Peyer's patch (tissue), 4 donors: ENCODE measurements around the gene TOX2. TPM values are rescaled to one million over a fixed set of nuclear protein-coding genes. Genes with fewer than 3 reads are reported as not detected.
A peak's percentile ranks its signal among the peaks of the same experiment; 100 is the strongest.

Experiments
- DNase-seq, 3 donors: peaks; one replicate each; pipeline ENCODE4 v3.0.0-alpha.2; 2017 to 2019
- H3K27ac ChIP-seq, 4 donors: fragments of 200-600 bp; sonication (generic); one replicate each; pipeline ENCODE4 v1.5.1; 2016 to 2019
- H3K27me3 ChIP-seq, 2 donors: fragments of 200-600 bp; sonication (generic); one replicate each; pipeline ENCODE4 v1.5.1; 2019
- H3K36me3 ChIP-seq, 3 donors: fragments of 200-600 bp; sonication (generic); one replicate each; pipeline ENCODE4 v1.5.1; 2016 to 2019
- H3K4me1 ChIP-seq, 4 donors: fragments of 200-600 bp; sonication (generic); one replicate each; pipeline ENCODE4 v1.5.1; 2016 to 2019
- H3K4me3 ChIP-seq, 4 donors: fragments of 200-600 bp; sonication (generic); 1 replicate in 3 of 4; 2 replicates in 1 of 4; pipeline ENCODE4 v1.5.1; 2016 to 2019; ENCODE audit warnings: mild to moderate bottlenecking in 1 of 4
- H3K9me3 ChIP-seq, 4 donors: fragments of 200-600 bp; sonication (generic); one replicate each; pipeline ENCODE4 v1.5.1; 2016 to 2019; ENCODE audit warnings: mild to moderate bottlenecking in 1 of 4
- CTCF ChIP-seq, 6 experiments: fragments of 450-650 bp in 4 of 6; fragments of 200-600 bp in 2 of 6; sonication (generic) in 1 of 6; IDR thresholded peaks; one replicate each; pipeline ENCODE4 v1.5.1; 2017 to 2019; ENCODE audit warnings: antibody characterized with exemption in 6 of 6, mild to moderate bottlenecking in 3 of 6, moderate library complexity in 1 of 6
- POLR2A ChIP-seq, 2 donors: fragments of 450-650 bp; IDR thresholded peaks; one replicate each; pipeline ENCODE4 v1.5.1; 2017; ENCODE audit warnings: antibody characterized with exemption in 2 of 2, mild to moderate bottlenecking in 2 of 2, moderate library complexity in 2 of 2
- total RNA-seq, 4 donors: library from RNA; depleted of rRNA; stranded (reverse); fragments of >200 nt; gene quantifications; one replicate each; pipeline ENCODE4 v1.1.0, GENCODE V29; 2016

The TOX2 gene
- total RNA-seq, 4 donors from 2014 or later = 1.9 to 5.8 (median 2.0) TPM

DNA sequence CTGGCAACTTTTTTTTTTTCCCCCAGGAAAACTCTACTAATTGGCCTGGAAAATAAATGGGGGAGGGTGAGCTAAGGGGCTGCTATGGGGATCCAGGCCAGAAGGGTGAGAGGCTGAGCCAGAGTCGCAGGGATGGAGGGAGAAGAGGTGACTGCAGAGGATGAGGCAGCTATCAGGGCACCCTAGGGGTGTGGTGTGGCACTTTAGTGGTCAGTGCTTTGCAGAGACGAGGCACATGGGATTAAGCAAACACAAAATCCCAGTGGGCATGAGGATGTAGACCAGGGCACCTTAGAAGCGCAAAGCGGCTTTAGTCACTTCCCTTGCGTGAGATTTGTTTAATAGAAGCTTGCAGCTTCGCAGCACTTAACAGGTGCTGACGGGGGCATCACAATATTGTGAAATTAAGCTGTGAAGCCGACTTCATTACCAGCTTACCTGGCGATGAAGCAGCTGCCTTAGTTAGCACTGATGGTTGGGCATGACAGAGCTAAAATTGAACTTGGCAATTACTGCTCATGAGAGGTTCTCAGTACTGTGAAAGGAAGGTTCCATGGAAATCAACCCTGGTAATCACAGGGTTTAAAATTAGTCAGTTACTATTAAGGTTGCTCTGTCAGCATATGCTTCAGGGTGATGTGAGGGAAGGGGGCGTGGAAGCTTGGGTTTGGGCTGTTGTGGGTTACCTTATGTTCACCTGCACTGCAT, 26.0 kb downstream of the TOX2 start:
- Histone ChIP-seq H3K27ac (peak overlapping the region in 1 of 4 donors; percentile 69), H3K36me3 (no peaks in the 10 kb centered on the region)

DNA sequence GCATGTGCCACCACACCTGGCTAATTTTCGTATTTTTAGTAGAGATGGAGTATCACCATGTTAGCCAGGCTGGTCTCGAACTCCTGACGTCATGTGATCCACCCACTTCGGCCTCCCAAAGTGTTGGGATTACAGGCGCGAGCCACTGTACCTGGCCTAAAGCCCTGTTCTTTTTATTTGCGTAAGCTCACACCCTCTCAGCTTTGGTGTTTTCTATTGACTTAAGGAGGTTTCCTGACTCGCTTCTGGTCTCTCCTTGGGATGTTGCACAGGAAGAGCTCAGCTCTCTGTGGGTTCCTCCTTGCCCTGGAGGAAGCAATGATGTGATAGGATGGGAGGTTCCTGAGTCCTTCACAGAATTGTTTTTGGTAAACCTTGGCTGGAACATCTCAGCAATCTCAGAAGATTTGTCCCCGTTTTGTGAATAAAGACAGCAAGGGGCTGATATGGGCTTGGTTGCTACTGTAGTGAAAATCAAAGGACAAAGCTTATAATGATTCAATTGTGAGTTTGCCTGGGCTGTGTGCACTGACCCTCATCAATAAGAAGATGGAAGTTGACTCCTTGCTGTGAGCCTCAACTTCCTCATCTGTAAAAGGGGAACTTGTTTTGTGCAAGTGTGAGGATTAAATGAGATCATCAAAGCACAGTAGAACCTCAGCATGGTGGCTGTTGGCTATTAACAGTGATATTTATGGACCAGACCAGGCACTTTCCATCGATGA, 27.0 kb downstream of the TOX2 start:
- H3K9me3 ChIP-seq = no peaks in the 10 kb centered on the region
- no peaks in the 10 kb centered on the region for H3K27me3 ChIP-seq
- no peaks in the 10 kb centered on the region for H3K36me3 ChIP-seq
- peaks cover 0 to 16% (median 11%) of the 10 kb centered on the region in 4 donors for H3K4me1 ChIP-seq
- peak in 1 of 3 donors; percentile 15 for DNase-seq
- TF ChIP-seq CTCF (IDR thresholded peaks at IDR 0.05) = no peak
- no peak for TF ChIP-seq POLR2A (IDR thresholded peaks at IDR 0.05)
- H3K27ac ChIP-seq = peak overlapping the region in 3 of 4 donors; percentile 20 to 69 (median 32)
- no peak overlapping the region for H3K4me3 ChIP-seq

More for the DNA sequence above, 26.0 kb downstream of the TOX2 start:
- TF ChIP-seq CTCF (IDR thresholded peaks at IDR 0.05) (no peak), POLR2A (IDR thresholded peaks at IDR 0.05) (no peak)
- DNase-seq = peak in 1 of 3 donors; percentile 7
- no peaks in the 10 kb centered on the region for H3K9me3 ChIP-seq
- no peaks in the 10 kb centered on the region for H3K27me3 ChIP-seq
- no peak overlapping the region for H3K4me3 ChIP-seq
- H3K4me1 ChIP-seq = peaks cover 0 to 16% (median 11%) of the 10 kb centered on the region in 4 donors

DNA sequence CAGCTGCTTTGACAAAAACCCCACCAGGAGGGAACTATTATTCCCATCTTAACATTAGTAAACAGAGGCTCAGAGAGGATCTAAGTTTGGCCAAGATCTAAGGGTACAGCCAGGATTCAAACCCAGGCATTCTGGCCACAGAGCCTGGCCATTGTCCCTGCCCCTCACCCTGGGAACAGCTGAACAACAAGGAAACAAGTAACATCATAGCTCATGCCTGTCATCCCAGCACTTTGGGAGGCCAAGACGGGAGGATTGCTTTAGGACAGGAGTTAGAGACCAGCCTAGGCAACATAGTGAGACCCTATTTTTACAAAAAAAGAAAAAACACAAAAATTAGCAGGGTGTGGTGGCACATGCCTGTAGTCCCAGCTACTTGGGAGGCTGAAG, 27.5 kb downstream of the TOX2 start:
- peak overlapping the region; percentile 20 to 69 (median 42) for H3K27ac ChIP-seq
- no peaks in the 10 kb centered on the region for H3K36me3 ChIP-seq
- TF ChIP-seq POLR2A (IDR thresholded peaks at IDR 0.05) = no peak
- no peak for TF ChIP-seq CTCF (IDR thresholded peaks at IDR 0.05)
- no peak overlapping the region for H3K4me3 ChIP-seq
- peaks cover 0 to 16% (median 11%) of the 10 kb centered on the region in 4 donors for H3K4me1 ChIP-seq
- H3K27me3 ChIP-seq = no peaks in the 10 kb centered on the region
- no peaks in the 10 kb centered on the region for H3K9me3 ChIP-seq
- peak in 1 of 3 donors; percentile 19 for DNase-seq

- Histone ChIP-seq H3K27ac (peak overlapping the region; percentile 20 to 69 (median 50)), H3K36me3 (no peaks in the 10 kb centered on the region), H3K9me3 (no peaks in the 10 kb centered on the region), H3K27me3 (no peaks in the 10 kb centered on the region), H3K4me3 (no peak overlapping the region), H3K4me1 (peaks cover 0 to 16% (median 11%) of the 10 kb centered on the region in 4 donors)
- TF ChIP-seq POLR2A (IDR thresholded peaks at IDR 0.05) (no peak), CTCF (IDR thresholded peaks at IDR 0.05) (no peak)
- peak in 2 of 3 donors; percentile 33 to 44 for DNase-seq
These were observed 28.1 kb downstream of the TOX2 start for GRCh38 chr20:43942667-43943285.

DNA sequence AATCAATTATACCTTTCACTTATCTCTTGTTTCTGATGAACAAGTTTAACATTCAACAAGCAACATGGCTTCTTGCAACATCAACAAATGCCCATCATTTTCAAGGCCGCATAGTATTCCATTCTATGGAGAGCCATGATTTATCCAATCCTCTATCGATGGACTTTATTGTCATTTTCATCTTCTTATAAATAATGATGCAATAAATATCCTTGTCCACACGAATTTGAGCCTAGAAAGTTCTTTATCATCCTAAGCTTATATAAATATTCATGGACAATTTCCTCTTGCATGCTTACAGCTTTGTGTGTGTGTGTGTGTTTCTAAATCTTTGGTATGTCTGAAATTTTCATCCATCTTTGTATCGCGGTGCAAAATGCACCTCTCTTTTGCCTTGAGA, 29.1 kb downstream of the TOX2 start:
- H3K27me3 ChIP-seq = no peaks in the 10 kb centered on the region
- TF ChIP-seq CTCF (IDR thresholded peaks at IDR 0.05) (no peak), POLR2A (IDR thresholded peaks at IDR 0.05) (no peak)

More for the DNA sequence above, 29.1 kb downstream of the TOX2 start:
- DNase-seq = no peak
- Histone ChIP-seq H3K4me3 (no peak overlapping the region), H3K36me3 (no peaks in the 10 kb centered on the region), H3K27ac (no peak overlapping the region), H3K9me3 (no peaks in the 10 kb centered on the region), H3K4me1 (peaks cover 0 to 20% (median 11%) of the 10 kb centered on the region in 4 donors)
